ENCODE results near the gene RTF1.

The RTF1 gene

DNA sequence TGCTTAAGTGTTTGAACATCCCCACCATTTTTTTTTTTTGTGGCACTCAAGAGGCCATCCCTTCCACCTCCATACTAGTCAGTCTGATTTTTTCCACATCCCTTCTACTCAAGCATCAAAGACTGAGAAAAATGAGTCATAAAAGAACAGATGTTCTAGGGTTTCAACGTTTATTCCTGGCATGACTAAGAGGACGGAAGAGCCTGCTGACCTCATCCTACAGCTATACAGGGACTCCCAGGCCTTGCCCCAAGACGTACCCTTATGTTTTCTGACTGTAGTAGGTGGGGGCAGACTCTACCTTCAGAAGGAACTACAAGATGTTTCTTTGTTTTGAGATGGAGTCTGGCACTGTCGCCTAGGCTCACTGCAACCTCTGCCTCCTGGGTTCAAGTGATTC is 73.5 kb downstream of the RTF1 start:
- no peaks in the 10 kb centered on the region for H3K36me3 ChIP-seq (ENCODE audit: control insufficient read depth, insufficient read depth, low read length, severe bottlenecking)
- no peak overlapping the region for H3K9ac ChIP-seq (ENCODE audit: low read length)
- no peaks in the 10 kb centered on the region for H3K9me3 ChIP-seq (ENCODE audit: control insufficient read depth, low read length)
- DNase-seq (ENCODE audit: low read depth) = peak; percentile 92
- H3K4me3 ChIP-seq (ENCODE audit: low read length) = no peak overlapping the region
- peaks cover 14% of the 10 kb centered on the region for H3K4me1 ChIP-seq (ENCODE audit: control insufficient read depth, insufficient read depth, low read length)
- peaks cover 21% of the 10 kb centered on the region for H3K27me3 ChIP-seq (replicated peaks; ENCODE audit: control insufficient read depth, insufficient read depth, low read length)

DNA sequence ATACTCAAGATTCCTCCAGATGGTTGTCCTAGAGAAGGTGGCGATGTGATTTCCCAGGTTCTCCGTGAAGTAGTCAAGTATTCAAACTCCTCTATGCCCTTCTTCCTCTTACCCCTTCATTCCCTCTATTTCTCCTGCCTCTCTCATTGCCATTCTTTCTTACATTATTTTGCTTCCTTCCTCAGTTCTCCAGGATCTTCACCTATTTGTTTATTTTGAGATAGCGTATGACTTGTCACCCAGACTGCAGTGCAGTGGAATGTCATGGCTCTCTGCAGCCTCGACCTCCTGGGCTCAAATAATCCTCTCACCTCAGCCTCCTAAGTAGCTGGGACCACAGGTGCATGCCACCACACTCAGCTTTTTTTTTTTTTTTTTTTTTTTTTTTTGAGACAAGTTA is 75.0 kb downstream of the RTF1 start:
- Histone ChIP-seq H3K9me3 (ENCODE audit: control insufficient read depth, low read length) (no peaks in the 10 kb centered on the region), H3K36me3 (ENCODE audit: control insufficient read depth, insufficient read depth, low read length, severe bottlenecking) (no peaks in the 10 kb centered on the region), H3K4me3 (ENCODE audit: low read length) (no peak overlapping the region), H3K4me1 (ENCODE audit: control insufficient read depth, insufficient read depth, low read length) (peaks cover 14% of the 10 kb centered on the region), H3K9ac (ENCODE audit: low read length) (no peak overlapping the region), H3K27me3 (replicated peaks; ENCODE audit: control insufficient read depth, insufficient read depth, low read length) (peaks cover 25% of the 10 kb centered on the region)
- no peak for DNase-seq (ENCODE audit: low read depth)

DNA sequence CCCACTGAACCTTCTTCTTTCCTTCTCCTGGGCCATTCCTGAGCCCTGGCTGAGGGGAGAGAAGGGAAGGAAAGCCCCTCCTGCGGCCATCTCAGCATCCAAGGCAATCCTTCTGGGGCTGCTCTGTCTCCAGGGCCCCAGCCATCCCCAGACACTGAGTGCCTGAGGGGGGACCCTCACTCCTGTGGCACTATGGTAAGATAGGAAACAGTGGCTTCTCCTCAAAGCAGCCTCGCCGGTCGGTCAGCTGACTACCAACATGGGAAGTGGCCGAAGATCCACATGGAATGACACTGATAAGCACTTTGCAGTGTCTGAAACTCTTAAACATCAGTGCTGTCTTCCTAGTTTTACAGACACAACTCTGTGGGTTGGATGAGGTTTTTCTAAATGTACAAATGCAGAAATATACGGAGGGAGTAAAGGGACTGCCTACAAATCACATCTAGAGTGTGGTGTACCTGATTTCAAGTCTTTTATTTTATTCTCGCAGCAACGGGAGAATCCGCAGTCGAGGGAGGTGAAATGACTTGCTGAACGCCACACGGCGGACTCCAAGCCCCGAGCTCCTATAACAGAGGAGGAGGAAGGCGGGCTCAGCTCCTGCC is 75.8 kb downstream of the RTF1 start:
- H3K9me3 ChIP-seq (ENCODE audit: control insufficient read depth, low read length) = no peaks in the 10 kb centered on the region
- peak overlapping the region; percentile 74 for H3K4me3 ChIP-seq (ENCODE audit: low read length)
- DNase-seq (ENCODE audit: low read depth) = no peak
- peak overlapping the region; percentile 64 for H3K9ac ChIP-seq (ENCODE audit: low read length)
- peaks cover 14% of the 10 kb centered on the region for H3K4me1 ChIP-seq (ENCODE audit: control insufficient read depth, insufficient read depth, low read length)
- peaks cover 29% of the 10 kb centered on the region for H3K27me3 ChIP-seq (replicated peaks; ENCODE audit: control insufficient read depth, insufficient read depth, low read length)
- no peaks in the 10 kb centered on the region for H3K36me3 ChIP-seq (ENCODE audit: control insufficient read depth, insufficient read depth, low read length, severe bottlenecking)

DNA sequence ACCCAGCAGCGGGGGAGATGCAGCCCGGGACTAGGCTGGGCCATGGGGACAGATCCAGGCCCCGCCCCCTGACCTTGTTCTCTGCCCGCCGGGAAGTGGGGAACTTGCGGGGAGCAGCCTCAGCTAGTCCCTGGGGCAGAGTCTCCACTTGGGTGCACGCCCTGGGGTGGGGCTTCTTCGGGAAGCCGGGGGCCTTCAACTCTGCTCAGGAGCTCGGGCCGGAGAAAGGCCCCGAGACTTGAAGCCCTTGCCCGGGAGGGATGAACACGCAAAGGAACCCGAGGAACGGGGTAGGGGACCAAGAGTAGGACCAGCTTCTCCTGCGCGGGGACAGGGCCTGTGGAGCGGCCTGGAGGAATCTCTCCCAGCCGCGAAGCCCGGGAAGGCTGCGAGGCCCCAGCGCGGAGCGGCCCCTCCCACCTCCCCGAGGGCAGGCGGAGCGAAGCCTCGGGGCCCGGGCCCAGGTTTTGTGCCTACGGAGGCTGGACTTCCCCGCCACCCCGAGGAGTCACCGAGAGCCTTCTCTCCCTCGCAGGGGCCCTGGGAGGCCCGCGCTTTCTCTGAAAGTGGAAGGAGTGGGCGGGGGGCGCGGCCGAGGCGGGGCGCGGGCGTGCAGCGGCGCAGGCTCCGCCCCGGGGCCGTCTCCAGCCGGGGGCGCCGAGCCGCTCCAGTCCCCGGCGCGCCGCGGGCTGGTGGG is 76.5 kb downstream of the RTF1 start, which contains the start of gene ITPKA:
ITPKA (plus strand) TSS at position 670 of the 697 bp plus-strand sequence. CDS start 54 bp downstream, outside the sequence.
- no peaks in the 10 kb centered on the region for H3K36me3 ChIP-seq (ENCODE audit: control insufficient read depth, insufficient read depth, low read length, severe bottlenecking)
- H3K9me3 ChIP-seq (ENCODE audit: control insufficient read depth, low read length) = no peaks in the 10 kb centered on the region
- peak within 1 kb of the TSS; percentile 74 for H3K4me3 ChIP-seq (ENCODE audit: low read length)
- peak within 1 kb of the TSS; percentile 64 for H3K9ac ChIP-seq (ENCODE audit: low read length)
- peaks cover 14% of the 10 kb centered on the region for H3K4me1 ChIP-seq (ENCODE audit: control insufficient read depth, insufficient read depth, low read length)
- peaks cover 29% of the 10 kb centered on the region for H3K27me3 ChIP-seq (replicated peaks; ENCODE audit: control insufficient read depth, insufficient read depth, low read length)
- DNase-seq (ENCODE audit: low read depth) = peak; percentile 87

DNA sequence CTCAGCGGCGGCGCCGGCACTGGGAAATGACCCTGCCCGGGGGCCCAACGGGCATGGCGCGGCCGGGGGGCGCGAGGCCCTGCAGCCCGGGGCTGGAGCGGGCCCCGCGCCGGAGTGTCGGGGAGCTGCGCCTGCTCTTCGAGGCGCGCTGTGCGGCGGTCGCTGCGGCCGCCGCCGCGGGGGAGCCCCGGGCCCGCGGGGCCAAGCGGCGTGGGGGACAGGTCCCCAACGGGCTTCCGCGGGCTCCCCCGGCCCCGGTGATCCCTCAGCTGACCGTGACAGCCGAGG is 77.0 kb downstream of the RTF1 start:
- Histone ChIP-seq H3K36me3 (ENCODE audit: control insufficient read depth, insufficient read depth, low read length, severe bottlenecking) (no peaks in the 10 kb centered on the region), H3K4me3 (ENCODE audit: low read length) (peak overlapping the region; percentile 44), H3K9ac (ENCODE audit: low read length) (no peak overlapping the region), H3K27me3 (replicated peaks; ENCODE audit: control insufficient read depth, insufficient read depth, low read length) (peaks cover 29% of the 10 kb centered on the region), H3K9me3 (ENCODE audit: control insufficient read depth, low read length) (no peaks in the 10 kb centered on the region), H3K4me1 (ENCODE audit: control insufficient read depth, insufficient read depth, low read length) (peaks cover 14% of the 10 kb centered on the region)
- DNase-seq (ENCODE audit: low read depth) = no peak

DNA sequence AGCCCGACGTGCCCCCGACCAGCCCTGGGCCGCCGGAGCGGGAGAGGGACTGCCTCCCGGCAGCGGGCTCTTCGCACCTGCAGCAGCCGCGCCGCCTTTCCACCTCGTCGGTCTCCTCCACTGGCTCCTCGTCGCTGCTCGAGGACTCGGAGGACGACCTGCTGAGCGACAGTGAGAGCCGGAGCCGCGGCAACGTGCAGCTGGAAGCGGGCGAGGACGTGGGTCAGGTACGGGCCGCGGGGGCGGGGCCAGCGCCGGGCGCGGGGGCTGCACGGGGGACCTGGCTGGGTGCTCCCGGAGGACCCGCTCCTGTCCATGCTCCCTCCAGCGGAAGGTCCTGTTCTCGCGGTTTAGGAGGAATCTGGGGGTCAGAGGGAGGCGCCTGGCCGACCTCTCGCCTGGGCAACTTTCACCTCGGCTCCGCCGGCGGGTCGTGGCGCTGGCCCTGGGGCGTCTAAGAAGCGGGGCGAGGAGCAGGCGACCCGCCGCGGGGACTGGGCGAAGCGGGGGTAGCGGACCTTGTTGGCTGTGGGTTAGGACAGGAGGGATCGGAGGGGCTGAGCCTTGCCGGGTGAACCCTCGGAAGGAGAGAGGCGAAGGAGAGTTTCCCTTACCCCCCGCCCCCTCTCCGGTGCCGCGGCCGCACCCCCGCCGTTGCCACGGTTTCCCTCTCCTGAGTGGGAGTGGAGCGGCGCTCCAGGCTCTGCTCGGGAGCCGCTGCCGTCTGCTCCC is 77.5 kb downstream of the RTF1 start:
- H3K4me1 ChIP-seq (ENCODE audit: control insufficient read depth, insufficient read depth, low read length) = peaks cover 14% of the 10 kb centered on the region
- peak overlapping the region; percentile 44 for H3K4me3 ChIP-seq (ENCODE audit: low read length)
- H3K9me3 ChIP-seq (ENCODE audit: control insufficient read depth, low read length) = no peaks in the 10 kb centered on the region
- H3K36me3 ChIP-seq (ENCODE audit: control insufficient read depth, insufficient read depth, low read length, severe bottlenecking) = no peaks in the 10 kb centered on the region
- H3K9ac ChIP-seq (ENCODE audit: low read length) = no peak overlapping the region
- peak; percentile 42 for DNase-seq (ENCODE audit: low read depth)
- peaks cover 33% of the 10 kb centered on the region for H3K27me3 ChIP-seq (replicated peaks; ENCODE audit: control insufficient read depth, insufficient read depth, low read length)

DNA sequence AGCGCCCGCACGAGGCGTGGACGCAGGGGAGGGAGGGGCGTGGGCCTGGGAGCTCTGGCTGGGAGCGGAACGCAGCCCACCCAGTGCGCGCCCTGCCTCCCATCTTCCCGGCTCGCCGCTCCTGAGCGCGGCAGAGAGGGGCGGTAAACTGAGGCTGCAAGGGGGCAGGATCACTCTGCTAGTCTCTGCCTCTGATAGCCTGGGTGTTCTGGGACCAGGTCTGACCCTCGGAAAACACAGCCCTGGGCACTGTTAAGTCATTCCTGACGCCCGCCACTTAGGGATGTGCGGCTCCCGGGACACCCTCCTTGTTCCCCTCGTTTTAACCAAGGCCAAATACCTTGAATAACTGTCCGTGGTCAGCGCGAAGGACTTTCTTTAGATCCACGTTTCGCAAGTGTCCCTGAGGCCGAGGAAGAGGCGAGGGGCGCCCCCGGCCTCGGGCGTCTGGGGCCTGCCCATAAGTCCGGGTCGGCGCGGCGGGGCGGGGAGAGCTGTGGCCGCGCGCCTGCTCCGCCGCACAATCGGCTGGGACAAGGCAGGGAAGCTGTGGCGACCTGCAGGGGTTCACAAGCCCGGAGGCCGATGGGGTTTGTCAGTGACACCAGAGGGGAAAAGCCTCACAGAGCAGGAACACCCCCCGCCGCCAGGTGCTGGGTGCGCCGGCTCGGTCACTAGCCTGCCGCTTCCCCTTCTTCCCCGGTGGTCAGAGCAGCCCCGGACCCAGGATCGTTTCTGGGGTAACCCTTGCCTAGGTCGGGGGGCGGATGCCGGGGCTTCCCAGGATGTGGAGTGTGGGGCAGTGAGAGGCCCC is 78.2 kb downstream of the RTF1 start:
- Histone ChIP-seq H3K27me3 (replicated peaks; ENCODE audit: control insufficient read depth, insufficient read depth, low read length) (peaks cover 36% of the 10 kb centered on the region), H3K36me3 (ENCODE audit: control insufficient read depth, insufficient read depth, low read length, severe bottlenecking) (no peaks in the 10 kb centered on the region), H3K4me1 (ENCODE audit: control insufficient read depth, insufficient read depth, low read length) (peaks cover 14% of the 10 kb centered on the region), H3K4me3 (ENCODE audit: low read length) (no peak overlapping the region), H3K9me3 (ENCODE audit: control insufficient read depth, low read length) (no peaks in the 10 kb centered on the region), H3K9ac (ENCODE audit: low read length) (no peak overlapping the region)
- DNase-seq (ENCODE audit: low read depth) = no peak

DNA sequence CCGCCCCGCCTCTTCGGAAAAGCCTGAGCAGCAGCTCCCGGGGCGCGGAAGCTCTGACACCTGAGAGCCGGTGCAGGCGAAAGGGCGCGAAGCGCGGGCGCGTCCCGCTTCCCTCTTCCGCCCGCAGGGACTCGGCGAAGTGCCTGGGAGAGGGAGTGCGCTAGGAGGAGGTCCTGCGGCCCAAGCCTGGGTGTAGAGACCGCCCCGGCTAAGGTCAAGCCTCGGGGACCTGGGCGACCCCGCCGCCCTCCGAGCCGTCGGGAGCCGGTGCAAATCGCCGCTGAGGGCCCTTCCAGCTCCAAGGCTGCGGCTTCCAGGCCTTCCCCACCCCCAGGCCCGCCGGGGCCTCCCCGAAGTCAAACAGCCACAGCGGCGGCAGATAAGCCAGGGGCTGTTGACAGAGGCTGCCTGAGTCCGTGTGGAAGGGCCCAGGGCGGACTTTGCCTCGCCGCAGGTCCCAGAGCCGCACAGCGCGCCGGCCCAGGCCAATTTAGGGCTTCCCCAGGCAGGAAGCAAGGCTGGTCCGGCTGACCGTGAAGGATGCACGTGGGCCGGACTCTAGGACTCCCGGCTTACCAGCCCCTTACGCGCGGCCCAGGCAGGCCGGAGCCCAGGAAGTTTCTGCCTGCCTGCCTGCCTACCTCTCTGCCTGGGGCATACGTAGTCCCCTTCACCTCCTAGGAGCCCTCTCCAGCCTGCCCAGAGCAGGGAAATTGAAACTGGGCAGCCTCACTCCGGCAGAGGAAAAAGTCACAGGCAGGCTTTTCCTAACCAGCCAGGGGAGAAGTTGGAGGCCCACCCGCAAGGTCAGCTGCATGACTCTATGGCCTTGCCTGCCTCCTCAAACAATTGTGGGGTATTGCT is 79.1 kb downstream of the RTF1 start:
- H3K9ac ChIP-seq (ENCODE audit: low read length) = no peak overlapping the region
- no peaks in the 10 kb centered on the region for H3K9me3 ChIP-seq (ENCODE audit: control insufficient read depth, low read length)
- H3K27me3 ChIP-seq (replicated peaks; ENCODE audit: control insufficient read depth, insufficient read depth, low read length) = peaks cover 40% of the 10 kb centered on the region
- H3K4me3 ChIP-seq (ENCODE audit: low read length) = no peak overlapping the region
- peaks cover 9% of the 10 kb centered on the region for H3K4me1 ChIP-seq (ENCODE audit: control insufficient read depth, insufficient read depth, low read length)
- no peak for DNase-seq (ENCODE audit: low read depth)
- H3K36me3 ChIP-seq (ENCODE audit: control insufficient read depth, insufficient read depth, low read length, severe bottlenecking) = no peaks in the 10 kb centered on the region

DNA sequence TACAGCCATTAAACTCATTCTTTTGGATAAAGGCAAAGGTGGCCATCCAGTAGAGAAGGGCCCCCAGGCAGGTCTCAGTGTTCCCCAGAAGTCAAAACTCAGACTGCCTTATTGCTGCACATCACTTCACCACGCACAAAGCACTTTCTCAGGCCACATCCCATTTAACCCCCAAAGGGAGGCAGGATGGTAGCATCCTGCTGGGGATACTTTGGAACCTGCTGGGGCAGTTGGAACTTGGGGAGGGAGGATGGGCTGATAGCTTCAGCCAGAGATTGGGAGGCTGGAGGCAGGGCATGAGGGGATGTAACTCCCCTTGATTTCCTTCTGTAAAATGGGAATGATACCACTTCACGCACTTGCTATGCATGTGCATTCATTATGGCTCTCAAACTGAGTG is 81.8 kb downstream of the RTF1 start:
- Histone ChIP-seq H3K9me3 (ENCODE audit: control insufficient read depth, low read length) (no peaks in the 10 kb centered on the region), H3K36me3 (ENCODE audit: control insufficient read depth, insufficient read depth, low read length, severe bottlenecking) (no peaks in the 10 kb centered on the region), H3K9ac (ENCODE audit: low read length) (no peak overlapping the region), H3K4me1 (ENCODE audit: control insufficient read depth, insufficient read depth, low read length) (peaks cover 9% of the 10 kb centered on the region), H3K4me3 (ENCODE audit: low read length) (no peak overlapping the region), H3K27me3 (replicated peaks; ENCODE audit: control insufficient read depth, insufficient read depth, low read length) (peaks cover 43% of the 10 kb centered on the region)
- DNase-seq (ENCODE audit: low read depth) = no peak

DNA sequence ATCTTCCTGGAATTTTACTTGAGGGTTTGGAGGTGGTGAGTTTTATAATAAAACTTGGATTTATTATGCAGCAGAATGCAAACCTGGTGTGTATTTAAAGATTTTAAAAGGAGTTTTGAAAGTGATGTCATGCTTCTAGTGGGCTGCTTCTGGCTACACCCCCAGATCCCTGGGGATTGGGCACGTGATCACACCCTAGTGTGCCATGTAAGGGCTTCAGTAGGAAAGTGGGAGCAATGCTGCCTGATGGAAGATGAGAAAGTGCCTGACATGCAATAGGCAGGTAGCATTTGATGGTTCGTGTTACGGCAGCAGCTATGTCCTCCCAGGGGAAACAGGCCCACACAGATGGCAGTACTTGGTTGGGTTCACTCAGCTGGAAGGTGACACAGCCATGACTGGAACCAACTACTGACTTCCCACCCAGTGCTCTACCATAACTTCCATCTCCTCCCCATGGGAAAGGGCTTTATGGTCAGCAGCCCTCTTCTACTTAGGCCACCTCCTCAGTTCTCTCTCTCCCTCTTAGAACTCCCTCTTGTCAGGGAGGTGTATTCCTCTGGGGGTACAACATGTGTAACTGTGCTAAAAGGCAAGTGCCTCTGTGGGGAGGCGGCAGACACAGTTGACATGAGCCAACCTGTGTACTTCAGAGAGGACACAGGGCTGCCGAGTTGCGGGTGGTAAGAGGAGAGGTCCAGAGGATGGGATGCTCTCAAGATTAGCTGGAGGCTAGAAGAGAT is 82.4 kb downstream of the RTF1 start:
- H3K4me1 ChIP-seq (ENCODE audit: control insufficient read depth, insufficient read depth, low read length) = peaks cover 9% of the 10 kb centered on the region
- H3K9ac ChIP-seq (ENCODE audit: low read length) = no peak overlapping the region
- no peaks in the 10 kb centered on the region for H3K36me3 ChIP-seq (ENCODE audit: control insufficient read depth, insufficient read depth, low read length, severe bottlenecking)
- H3K9me3 ChIP-seq (ENCODE audit: control insufficient read depth, low read length) = no peaks in the 10 kb centered on the region
- H3K4me3 ChIP-seq (ENCODE audit: low read length) = no peak overlapping the region
- H3K27me3 ChIP-seq (replicated peaks; ENCODE audit: control insufficient read depth, insufficient read depth, low read length) = peaks cover 49% of the 10 kb centered on the region
- no peak for DNase-seq (ENCODE audit: low read depth)
